ENCODE results near the gene PTPN18. TPM values are rescaled to one million over a fixed set of nuclear protein-coding genes. Genes with fewer than 3 reads are reported as not detected.

PTPN18 gene, protein sequence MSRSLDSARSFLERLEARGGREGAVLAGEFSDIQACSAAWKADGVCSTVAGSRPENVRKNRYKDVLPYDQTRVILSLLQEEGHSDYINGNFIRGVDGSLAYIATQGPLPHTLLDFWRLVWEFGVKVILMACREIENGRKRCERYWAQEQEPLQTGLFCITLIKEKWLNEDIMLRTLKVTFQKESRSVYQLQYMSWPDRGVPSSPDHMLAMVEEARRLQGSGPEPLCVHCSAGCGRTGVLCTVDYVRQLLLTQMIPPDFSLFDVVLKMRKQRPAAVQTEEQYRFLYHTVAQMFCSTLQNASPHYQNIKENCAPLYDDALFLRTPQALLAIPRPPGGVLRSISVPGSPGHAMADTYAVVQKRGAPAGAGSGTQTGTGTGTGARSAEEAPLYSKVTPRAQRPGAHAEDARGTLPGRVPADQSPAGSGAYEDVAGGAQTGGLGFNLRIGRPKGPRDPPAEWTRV
- polyA plus RNA-seq (2011; rRNA removed) (20.4 and 23.7 TPM in 2 replicates), polyA plus RNA-seq (2017; fragmentation: RNase III; extraction: RNeasy Plus Mini Kit Qiagen cat#74134 plus additional on column Dnase treatment) (19.6 to 23.1 TPM (median 20.5 TPM) in 3 replicates), polyA minus RNA-seq (2011; rRNA and poly(A)+ RNA removed) (38.5 and 41.2 TPM in 2 replicates)
- 25.9 and 31.9 TPM in 2 replicates for polyA plus RNA-seq (2012; cell fraction: cytosol; rRNA removed)
- 106 and 111 TPM in 2 replicates for polyA plus RNA-seq (2012; cell fraction: nucleus; rRNA removed)

DNA sequence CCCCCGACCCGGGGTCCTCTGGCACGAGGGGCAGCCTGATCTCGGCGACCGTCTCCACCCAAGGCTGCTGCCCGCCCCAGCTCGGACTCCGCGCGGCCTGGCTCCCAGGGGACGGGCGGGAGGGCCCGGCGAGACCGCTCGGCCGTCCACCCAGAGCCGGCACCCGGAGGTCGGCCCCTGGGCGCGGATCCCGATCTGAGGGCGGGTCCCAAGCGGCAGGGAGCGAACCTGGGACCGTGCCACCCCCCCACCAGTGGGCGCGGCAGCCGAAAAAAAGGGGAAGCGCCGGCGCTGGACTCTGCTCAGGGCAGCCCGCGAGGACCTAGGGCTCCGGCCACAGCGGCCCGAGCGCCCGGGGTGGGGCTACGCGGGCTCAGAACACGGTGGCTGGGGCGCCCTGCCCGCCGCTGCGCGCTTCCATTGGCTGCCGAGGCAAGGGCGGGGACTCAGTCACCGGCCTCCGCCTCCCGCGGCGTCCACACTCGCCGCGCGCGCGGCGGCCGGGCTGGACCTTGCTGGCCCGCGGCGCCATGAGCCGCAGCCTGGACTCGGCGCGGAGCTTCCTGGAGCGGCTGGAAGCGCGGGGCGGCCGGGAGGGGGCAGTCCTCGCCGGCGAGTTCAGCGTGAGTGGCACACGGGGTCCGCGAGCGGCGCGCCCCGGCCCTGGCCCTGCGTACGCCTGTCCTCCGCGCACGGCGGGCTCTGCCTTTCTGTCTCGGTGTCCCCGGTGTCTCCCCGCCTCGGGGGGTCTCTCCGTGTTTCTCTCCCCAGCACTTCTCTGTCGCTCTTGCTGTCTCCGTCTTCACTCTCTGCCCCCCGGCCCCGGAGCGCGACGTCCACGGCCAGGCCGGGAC is at the start of gene PTPN18:
TSS of gene PTPN18 (plus strand) at position 479 of the 854 bp plus-strand sequence. CDS start at position 531, 52 bp downstream.
- ATAC-seq = peak; percentile 90 to 97
- Histone ChIP-seq H3K9me3 (no peaks in the 10 kb centered on the region), H3K4me3 (peak within 1 kb of the TSS; percentile 91), H3K4me1 (peaks cover 17% of the 10 kb centered on the region; the same call in 2 of the 3 replicates), H3K27ac (peak within 1 kb of the TSS; percentile 90 to 97), H3K4me2 (peak within 1 kb of the TSS; percentile 94)
- peak; percentile 68 to 85 for DNase-seq (ENCODE audit: low read depth in 1 of 2, low spot score in 1 of 2)
- FAIRE-seq = no peak
- POLR2A ChIA-PET = interaction anchor here (0.6 to 2.7 kb wide), 5 partner anchors 11 to 53 kb away, joined by 3 to 27 read pairs (median 5); partner anchors contain the start of gene IMP4
- CTCF ChIA-PET = interaction anchor here (0.7 to 5.5 kb wide), 7 partner anchors 9 to 716 kb away, joined by 3 to 27 read pairs (median 3); no protein-coding TSS in a partner anchor
- WGBS (ENCODE audit: missing lambda C conversion rate) = under 1% methylated on average over 23 of the region's 107 CpGs
- TF ChIP-seq FOXS1 (CRISPR knock-in tag; IDR thresholded peaks at IDR 0.05) (no peak), ESRRA (IDR thresholded peaks at IDR 0.05; ENCODE audit: borderline replicate concordance, low read length) (no peak), RNF2 (IDR thresholded peaks at IDR 0.05; ENCODE audit: borderline replicate concordance, low read depth) (peak; percentile 67; the same call in 1 of the 2 replicates), JUN (IDR thresholded peaks at IDR 0.05) (peak; percentile 51 to 79; a peak in 3 of 5 replicates), GATA3 (IDR thresholded peaks at IDR 0.05; ENCODE audit: borderline replicate concordance) (0 out of 2 replicates have a peak, but pooled peaks have one; percentile 8), SMC3 (IDR thresholded peaks at IDR 0.05) (peak; percentile 53), CHD4 (IDR thresholded peaks at IDR 0.05; ENCODE audit: borderline replicate concordance) (no peak), NR3C1 (IDR thresholded peaks at IDR 0.05) (no peak), NFE2L2 (conservative IDR thresholded peaks at IDR 0.05; ENCODE audit: low read length) (no peak), TFCP2L1 (CRISPR knock-in tag; IDR thresholded peaks at IDR 0.05) (no peak), POLR2A (IDR thresholded peaks at IDR 0.05; ENCODE audit: low read length) (peak; percentile 91), POLR2AphosphoS2 (conservative IDR thresholded peaks at IDR 0.05; ENCODE audit: low read length) (no peak), TP53 (CRISPR knock-in tag; IDR thresholded peaks at IDR 0.05) (no peak), PHF8 (IDR thresholded peaks at IDR 0.05; ENCODE audit: borderline replicate concordance, low read depth) (peak; percentile 93), RAD21 (conservative IDR thresholded peaks at IDR 0.05 in 1 of 2, IDR thresholded peaks at IDR 0.05 in 1 of 2) (peak; percentile 33 to 56; a peak in 4 of 5 replicates), MYC (IDR thresholded peaks at IDR 0.05; ENCODE audit: borderline replicate concordance, low read length) (peak; percentile 50; the same call in 1 of the 2 replicates), RARB (CRISPR knock-in tag; IDR thresholded peaks at IDR 0.05) (no peak)
- TF ChIP-seq, protein P1, sequence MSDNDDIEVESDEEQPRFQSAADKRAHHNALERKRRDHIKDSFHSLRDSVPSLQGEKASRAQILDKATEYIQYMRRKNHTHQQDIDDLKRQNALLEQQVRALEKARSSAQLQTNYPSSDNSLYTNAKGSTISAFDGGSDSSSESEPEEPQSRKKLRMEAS (IDR thresholded peaks at IDR 0.05) = peak; percentile 72
- TF ChIP-seq, protein P2, sequence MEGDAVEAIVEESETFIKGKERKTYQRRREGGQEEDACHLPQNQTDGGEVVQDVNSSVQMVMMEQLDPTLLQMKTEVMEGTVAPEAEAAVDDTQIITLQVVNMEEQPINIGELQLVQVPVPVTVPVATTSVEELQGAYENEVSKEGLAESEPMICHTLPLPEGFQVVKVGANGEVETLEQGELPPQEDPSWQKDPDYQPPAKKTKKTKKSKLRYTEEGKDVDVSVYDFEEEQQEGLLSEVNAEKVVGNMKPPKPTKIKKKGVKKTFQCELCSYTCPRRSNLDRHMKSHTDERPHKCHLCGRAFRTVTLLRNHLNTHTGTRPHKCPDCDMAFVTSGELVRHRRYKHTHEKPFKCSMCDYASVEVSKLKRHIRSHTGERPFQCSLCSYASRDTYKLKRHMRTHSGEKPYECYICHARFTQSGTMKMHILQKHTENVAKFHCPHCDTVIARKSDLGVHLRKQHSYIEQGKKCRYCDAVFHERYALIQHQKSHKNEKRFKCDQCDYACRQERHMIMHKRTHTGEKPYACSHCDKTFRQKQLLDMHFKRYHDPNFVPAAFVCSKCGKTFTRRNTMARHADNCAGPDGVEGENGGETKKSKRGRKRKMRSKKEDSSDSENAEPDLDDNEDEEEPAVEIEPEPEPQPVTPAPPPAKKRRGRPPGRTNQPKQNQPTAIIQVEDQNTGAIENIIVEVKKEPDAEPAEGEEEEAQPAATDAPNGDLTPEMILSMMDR (IDR thresholded peaks at IDR 0.05) = peak; percentile 52
- TF ChIP-seq, protein P3, sequence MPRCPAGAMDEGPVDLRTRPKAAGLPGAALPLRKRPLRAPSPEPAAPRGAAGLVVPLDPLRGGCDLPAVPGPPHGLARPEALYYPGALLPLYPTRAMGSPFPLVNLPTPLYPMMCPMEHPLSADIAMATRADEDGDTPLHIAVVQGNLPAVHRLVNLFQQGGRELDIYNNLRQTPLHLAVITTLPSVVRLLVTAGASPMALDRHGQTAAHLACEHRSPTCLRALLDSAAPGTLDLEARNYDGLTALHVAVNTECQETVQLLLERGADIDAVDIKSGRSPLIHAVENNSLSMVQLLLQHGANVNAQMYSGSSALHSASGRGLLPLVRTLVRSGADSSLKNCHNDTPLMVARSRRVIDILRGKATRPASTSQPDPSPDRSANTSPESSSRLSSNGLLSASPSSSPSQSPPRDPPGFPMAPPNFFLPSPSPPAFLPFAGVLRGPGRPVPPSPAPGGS (IDR thresholded peaks at IDR 0.05) = peak; percentile 56; the same call in 1 of the 3 replicates
- TF ChIP-seq, protein P4, sequence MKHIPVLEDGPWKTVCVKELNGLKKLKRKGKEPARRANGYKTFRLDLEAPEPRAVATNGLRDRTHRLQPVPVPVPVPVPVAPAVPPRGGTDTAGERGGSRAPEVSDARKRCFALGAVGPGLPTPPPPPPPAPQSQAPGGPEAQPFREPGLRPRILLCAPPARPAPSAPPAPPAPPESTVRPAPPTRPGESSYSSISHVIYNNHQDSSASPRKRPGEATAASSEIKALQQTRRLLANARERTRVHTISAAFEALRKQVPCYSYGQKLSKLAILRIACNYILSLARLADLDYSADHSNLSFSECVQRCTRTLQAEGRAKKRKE (CRISPR knock-in tag; IDR thresholded peaks at IDR 0.05; ENCODE audit: low read depth) = no peak
- TF ChIP-seq, protein P5, sequence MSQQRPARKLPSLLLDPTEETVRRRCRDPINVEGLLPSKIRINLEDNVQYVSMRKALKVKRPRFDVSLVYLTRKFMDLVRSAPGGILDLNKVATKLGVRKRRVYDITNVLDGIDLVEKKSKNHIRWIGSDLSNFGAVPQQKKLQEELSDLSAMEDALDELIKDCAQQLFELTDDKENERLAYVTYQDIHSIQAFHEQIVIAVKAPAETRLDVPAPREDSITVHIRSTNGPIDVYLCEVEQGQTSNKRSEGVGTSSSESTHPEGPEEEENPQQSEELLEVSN (IDR thresholded peaks at IDR 0.05; ENCODE audit: borderline replicate concordance, low read depth) = peak; percentile 52
- TF ChIP-seq, protein P6, sequence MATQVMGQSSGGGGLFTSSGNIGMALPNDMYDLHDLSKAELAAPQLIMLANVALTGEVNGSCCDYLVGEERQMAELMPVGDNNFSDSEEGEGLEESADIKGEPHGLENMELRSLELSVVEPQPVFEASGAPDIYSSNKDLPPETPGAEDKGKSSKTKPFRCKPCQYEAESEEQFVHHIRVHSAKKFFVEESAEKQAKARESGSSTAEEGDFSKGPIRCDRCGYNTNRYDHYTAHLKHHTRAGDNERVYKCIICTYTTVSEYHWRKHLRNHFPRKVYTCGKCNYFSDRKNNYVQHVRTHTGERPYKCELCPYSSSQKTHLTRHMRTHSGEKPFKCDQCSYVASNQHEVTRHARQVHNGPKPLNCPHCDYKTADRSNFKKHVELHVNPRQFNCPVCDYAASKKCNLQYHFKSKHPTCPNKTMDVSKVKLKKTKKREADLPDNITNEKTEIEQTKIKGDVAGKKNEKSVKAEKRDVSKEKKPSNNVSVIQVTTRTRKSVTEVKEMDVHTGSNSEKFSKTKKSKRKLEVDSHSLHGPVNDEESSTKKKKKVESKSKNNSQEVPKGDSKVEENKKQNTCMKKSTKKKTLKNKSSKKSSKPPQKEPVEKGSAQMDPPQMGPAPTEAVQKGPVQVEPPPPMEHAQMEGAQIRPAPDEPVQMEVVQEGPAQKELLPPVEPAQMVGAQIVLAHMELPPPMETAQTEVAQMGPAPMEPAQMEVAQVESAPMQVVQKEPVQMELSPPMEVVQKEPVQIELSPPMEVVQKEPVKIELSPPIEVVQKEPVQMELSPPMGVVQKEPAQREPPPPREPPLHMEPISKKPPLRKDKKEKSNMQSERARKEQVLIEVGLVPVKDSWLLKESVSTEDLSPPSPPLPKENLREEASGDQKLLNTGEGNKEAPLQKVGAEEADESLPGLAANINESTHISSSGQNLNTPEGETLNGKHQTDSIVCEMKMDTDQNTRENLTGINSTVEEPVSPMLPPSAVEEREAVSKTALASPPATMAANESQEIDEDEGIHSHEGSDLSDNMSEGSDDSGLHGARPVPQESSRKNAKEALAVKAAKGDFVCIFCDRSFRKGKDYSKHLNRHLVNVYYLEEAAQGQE (IDR thresholded peaks at IDR 0.05) = no peak
- TF ChIP-seq, protein P7, sequence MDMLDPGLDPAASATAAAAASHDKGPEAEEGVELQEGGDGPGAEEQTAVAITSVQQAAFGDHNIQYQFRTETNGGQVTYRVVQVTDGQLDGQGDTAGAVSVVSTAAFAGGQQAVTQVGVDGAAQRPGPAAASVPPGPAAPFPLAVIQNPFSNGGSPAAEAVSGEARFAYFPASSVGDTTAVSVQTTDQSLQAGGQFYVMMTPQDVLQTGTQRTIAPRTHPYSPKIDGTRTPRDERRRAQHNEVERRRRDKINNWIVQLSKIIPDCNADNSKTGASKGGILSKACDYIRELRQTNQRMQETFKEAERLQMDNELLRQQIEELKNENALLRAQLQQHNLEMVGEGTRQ (IDR thresholded peaks at IDR 0.05) = no peak

All from A549 (cell line).